DMS79 treated with DMSO at 0.1 percent for 48 hours (cell line): ENCODE results near the gene CADM3.

Experiments used
- DNase-seq: peaks from one replicate; lab custom pipeline; 2025; lab: John Stamatoyannopoulos, UW

CADM3 gene

DNA sequence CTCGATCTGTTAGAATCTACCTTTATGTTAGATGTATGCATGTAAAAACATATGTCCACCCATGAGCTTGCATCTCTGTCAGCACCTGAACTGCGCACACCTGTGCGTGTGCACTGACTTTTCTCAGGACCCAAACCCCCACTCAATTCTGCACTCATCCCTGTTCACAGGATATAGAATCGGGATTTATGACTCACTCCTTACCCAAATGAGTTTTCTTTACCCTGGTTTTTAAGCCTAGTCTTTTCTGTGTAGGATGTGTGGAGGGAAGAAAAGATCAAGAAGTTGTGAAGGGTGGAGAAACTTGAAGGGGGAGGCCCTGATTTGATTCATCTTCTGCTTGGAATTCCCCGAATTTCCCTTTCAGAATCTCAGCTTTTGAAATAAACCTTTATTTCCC is 35.7 kb downstream of the CADM3 start:
- no peak for DNase-seq

DNA sequence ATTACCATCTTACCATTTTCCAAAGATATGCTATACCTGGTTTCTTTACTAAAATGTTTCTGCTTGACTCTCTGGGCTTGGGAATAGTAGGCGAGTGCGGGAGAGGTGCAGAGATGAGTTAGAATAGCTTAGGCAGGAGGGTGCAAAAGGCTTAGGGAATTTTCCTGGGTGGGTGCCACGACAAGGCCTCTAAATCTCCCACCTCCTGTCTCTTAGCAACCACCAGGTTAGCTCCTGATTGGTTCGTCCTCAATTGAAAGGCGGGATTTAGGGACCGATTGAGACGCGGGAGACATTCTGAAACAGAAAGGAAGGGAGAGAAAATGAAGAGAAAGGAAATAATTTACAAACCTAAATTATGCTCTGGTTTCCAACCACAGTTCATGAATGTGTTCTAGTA is 36.4 kb downstream of the CADM3 start:
- no peak for DNase-seq

DNA sequence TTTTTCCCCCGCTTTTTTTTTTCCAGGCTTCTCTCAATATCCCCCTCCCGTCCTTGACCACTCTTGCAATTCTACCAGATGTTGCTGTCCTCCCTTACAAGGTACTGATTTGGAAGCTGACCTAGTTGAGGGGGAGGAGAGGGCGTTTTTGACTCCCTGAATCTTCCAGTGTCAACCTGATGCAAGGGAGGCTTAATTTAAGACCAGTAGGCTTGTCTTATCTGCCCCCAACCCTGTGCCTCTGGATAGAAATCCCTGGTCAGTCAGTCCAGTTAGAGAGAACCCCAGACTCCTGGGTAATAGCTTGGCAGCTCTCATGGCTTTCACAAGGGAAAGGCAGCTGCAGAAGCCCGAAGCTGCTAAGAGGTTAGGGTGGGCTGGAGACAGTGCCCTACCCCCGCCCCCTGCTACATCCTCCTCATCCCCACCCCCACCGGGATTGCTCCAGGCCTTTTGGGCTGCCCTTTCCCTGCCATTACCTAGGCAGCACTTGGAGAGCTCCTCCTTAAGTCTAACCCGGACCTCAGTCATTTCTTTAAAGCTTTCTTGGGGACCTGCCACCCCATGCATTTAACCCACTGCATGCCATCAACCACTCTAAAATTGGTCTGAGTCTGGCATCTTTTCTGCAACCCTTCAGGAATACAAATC is 36.9 kb downstream of the CADM3 start:
- DNase-seq = no peak

DNA sequence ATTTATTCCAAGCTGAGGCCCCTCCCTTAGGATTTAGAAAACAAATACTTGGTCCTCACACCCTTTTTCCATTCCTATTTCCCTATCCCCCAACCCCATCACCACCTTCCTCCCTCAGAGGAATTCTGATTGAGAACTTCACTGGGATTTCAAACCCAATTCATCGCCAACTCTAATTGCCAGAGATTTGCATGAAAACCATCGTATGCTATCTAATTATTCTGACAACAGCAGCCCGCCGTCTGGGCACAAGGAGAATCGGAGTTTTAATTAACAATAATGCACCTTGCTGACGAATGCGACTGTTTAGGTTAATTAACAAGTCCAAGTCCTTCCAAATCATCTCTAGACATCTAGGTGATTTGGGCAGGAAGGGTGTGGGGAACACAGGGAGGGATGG is 37.6 kb downstream of the CADM3 start:
- no peak for DNase-seq

DNA sequence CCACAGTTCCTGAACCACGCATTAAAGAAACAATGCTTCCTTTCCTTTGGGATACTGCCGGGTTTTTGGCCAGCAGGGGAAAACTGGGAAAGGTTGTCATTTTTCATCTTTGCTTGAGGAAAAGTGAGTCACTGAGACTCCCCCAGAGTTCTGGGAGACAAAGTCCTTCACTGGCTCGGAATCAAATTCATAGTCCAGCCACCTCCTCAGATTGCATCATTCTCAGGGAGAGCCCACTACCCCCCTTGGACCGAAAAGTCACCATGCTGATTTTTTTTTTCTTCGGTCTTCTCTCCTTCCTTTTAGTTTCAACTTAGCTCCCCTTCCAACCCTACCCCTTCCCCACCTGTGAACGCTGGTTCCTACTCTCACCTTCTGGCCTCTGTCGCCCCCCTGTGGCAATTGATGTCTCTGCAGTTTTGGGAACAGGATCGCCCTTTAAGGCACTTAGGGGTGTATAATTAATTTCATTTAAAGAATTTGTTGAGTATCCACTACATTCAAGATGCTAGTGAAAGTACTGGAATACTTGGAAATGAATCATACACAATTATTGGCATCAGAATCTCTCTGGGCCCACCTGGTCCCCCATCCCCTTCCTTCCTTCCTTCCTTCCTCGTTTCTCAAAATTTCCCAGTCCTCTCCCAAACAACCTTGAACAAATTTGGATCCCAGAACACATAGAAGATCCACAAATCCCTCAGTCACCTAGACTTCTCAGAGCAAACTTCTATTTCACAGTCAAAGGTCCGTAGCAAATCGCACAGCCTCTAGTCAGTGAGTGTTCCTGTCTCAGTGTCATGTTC is 40.1 kb downstream of the CADM3 start:
- DNase-seq = peak; percentile 50

DNA sequence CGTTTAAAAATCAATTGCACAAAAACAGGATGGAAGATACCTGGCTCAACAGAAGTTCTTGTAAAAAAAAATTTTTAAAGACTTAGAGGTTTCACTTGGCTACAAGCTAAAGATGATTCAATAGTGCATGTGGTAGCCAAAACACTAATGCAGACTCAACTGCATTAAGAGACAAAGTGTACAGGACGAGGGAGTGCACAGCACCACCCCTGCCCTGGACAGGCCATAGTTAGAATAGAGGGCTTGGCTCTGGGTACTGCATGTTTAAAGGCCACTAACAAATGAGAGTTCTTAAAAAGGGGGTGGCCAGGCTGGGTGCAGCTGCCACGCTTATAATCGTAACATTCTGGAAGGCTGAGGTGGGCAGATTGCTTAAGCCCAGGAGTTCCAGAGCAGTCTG is 41.2 kb downstream of the CADM3 start:
- no peak for DNase-seq

DNA sequence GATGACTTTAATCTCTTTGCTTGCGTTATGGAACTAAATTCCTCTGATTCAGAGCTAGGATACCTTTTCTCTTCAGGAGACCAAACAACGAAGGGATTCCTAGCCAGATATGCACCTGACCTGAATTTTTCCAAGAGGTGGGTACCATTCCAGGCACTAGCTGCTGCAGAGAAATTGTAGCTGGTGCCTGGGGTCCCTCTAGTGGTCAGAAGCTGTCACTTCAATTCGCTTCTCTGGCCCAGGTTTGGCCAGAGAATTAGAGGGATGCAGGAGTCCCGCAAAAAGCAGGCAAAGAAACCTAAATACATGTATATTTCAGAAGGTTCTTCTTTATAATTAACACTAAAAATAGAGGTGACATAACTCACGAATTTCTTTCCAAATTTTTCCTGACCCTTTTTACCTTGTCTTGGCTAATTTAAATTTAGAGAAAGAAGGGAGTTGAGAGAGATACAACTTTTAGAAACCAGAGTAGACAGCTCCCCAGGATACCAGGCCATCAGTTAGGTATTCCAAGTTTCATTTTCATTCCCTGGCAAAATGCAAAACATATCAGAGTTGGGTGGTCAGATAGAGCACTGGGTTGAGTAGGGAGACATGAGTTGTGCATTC is 42.8 kb downstream of the CADM3 start:
- peak; percentile 64 for DNase-seq

DNA sequence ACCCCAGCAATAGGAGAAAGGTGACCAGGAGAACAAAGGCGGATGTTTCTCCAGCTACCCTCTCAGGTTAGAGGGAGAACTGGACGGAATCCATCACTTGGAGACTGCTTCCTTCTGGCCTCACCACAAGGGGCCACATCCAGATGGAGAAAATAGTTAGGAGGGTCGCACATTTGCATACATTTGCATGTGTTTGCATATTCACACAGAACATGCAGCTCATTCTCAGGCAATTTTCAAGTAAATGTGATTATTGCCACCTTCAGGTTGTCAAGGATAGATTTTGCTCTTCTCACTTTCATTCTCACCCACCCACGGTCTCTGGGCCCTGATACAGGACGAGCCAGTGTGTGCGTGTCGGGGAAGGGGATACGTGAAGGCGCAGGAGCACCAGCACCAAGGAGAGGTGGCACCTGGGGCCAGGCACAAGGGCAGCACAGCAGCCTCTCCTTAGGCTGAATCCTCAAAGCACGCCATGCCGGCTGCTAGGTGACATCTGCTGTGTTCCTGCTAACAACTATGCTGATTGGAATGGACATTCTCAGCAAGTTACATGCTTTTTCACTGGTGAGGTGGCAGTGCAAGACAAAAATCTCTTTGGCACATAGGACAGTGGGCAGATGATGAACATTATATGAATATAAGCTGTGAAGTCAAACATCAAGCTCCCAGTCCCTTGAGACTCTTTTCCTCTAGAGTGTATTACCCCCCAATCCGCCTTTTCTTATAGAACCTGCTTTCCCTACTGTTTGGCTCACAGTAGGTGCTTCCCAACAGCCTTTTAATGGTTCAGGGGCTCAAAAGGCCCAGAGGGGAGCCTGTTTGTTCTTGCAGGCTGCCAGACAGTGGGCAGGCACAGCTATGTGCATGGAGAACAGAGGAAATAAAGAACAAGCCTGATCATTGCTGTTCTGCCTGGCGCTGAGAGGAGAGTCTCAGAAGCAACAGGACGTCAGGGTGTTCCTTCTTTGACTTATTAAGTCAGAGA is 47.5 kb downstream of the CADM3 start:
- DNase-seq = no peak

DNA sequence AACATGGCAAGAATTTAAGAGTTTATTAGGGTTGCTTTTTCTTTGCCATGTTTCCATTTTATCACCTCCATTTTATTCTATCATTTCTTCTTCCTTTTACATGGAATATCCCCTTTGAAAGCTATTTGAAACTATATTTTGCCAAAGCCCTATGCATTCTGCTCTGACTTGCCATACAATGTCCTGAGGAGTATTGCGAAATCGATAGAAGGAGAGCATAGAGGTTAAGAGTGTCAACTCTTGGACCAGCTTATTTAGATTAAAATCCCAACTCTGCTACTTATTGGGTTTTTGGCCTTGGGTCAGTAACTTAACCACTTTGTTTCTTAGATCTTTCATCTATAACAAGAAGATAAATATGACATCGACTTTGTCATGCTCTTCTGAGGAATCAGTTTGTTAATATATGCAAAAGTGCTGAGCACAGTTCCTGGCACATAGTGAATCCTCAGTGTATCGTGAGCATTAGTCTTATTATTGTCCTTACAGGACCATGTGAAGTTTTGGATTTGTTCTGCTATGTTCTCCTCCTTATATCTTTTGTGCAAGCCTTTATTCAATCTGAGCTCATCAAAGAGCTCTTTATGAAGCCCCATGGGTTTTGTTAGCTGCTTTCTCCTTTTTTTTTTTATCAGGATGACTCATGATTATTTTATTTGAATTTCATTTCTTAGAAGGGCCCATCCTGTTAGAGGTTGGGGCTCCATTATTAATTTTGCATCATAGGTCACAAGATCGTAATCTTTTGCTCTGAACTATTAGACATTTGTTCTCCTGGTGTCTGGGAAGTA is 50.9 kb downstream of the CADM3 start:
- no peak for DNase-seq

DNA sequence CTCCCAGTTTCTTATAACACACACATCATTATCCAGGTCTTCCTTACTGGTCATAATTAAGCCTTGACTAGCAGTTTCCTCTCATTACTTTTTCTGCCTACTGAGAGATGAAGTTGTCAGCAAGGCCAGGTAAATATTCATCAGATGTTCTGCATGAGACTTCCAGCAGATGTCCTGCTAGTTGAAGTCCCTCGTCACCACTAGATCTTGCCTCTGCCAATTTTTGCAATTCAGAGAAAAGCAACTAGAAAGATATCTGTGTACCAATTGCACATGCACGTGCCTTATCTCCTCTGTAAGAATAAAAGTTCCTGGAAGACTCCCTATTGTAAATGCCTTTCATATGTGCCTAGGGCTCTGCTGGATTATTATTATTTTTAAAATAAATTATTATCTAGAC is 51.6 kb downstream of the CADM3 start:
- no peak for DNase-seq

DNA sequence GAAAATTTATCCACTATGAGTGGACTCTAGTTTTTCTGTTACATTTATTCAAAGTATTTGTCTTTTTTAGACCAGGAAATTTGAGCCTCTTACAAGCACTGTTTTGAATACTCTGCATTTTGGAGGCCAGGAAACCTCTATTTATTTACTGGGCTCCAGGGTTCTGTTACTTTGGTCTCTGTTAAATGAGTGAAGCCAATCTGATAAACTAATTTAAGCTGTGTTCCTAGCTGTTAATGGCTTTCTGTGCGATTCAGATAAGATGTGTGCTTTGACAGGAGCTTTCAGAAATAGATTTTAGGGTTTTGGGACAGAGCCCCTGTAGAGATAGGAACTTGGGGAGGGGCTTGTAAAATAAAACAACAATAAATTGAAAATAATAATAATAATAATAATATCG is 57.1 kb downstream of the CADM3 start:
- no peak for DNase-seq

DNA sequence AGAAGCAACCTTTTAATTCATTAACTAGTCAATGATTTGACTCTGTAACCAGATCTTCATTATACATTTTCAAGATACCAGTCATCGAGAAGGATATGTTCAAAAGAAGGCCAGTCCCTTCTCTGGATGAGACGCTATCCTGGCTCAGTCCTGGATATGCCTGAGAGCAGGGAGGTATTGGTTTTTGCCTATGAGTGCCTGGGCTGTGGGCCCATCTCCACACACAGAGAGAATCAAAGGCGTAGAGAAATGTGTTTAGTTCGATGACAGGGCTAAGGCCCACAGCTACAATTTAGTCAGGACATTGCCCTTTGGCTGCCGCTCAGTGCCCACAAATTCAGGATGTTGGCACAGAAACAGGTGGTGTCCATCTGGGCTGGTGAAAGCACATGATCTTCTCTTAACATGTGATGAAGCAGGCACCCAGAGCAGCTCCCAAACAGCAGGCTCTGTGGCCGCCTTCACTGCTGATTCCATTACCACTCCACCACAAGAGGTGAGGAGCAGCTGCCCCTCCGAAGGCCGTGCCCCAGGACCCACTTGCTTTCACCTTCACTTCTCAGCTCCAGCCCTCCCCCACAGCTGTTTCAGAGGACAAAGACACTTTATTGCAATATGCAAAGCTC is 58.0 kb downstream of the CADM3 start:
- no peak for DNase-seq

DNA sequence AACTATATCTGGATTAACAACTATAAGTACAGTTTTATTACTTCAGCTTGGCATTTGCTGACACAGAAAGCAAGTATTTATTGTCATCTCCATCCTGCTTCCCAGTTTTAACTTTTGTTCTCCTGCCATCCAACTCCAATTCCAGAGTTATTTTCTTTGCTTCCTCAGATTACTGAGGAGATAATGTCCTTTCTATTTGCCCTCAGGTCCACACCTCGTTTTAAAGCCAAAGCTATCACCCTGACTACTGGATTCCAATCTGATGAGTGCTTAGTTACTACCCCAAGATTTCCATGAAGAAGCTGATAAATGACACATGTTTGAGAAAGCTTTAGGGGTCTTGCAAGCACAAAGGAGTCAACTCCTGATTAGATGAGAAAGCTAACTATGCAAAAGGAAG is 58.5 kb downstream of the CADM3 start:
- DNase-seq = no peak

DNA sequence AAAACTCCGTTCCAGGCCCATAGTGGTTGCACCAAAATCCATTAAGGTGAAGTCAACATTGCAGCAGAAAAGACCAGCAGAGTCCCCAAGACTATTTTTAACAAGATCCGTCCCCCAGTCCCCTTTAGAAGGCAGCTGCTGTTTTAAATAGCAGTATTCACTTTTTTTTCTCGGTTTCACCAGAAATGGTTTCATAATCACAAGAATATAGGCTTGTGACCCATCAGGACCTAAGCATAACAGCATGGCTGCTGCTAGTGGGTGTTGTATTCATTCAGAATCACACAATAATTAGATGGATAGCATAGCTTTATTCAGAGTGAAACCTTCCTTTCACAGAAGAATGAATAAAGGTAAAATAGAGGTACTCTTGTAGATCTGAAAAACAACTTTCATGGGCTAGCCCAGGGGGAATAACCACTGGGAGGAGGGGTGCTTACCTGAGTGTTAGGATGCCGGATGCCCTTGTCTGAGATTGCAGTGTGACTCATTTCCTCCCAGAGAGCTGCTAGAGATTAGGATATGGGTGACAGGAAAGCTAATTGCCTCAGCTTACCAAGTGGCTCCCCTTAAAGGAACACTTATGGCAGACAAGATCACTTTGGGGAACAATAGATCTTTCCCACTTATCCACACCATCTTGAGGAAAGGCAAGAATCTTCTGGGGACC is 68.3 kb downstream of the CADM3 start:
- no peak for DNase-seq

DNA sequence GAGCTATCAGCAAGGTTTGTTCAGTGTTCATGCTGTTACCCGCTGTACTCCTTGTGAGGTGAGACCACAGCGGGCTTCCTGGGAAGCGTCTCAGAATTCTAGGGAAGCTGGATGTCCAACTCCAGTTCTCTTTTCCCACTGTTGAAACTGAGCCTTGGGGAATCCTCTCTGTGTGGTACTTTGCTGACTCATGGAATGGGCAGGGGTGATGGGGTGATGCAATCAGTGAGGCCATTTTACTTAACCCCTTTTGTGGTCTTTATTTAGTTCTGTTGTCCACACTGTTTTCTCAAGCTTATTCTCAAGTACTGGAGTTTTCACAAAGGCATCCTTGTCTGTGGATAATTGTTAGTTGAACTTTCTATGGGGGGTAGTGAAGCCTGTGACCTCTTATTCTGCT is 75.9 kb downstream of the CADM3 start:
- no peak for DNase-seq

DNA sequence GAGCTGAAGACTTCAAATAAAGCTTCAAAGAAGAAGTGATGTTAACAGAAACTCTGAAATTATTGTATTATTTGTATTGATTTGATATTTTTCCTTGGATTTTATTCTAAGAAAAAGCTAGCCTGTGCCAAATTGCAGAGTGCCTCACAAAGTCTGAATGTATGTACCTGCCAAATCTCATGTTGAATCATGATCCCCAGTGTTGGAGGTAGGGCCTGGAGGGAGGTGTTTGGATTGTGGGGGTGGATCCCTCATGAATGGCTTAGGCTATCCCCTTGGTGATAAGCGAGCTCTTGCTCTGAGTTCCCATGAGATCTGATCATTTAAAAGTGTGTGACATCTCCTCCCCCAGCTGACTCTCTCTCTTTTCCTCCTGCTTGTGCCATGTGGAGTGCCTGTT is 76.9 kb downstream of the CADM3 start:
- no peak for DNase-seq

DNA sequence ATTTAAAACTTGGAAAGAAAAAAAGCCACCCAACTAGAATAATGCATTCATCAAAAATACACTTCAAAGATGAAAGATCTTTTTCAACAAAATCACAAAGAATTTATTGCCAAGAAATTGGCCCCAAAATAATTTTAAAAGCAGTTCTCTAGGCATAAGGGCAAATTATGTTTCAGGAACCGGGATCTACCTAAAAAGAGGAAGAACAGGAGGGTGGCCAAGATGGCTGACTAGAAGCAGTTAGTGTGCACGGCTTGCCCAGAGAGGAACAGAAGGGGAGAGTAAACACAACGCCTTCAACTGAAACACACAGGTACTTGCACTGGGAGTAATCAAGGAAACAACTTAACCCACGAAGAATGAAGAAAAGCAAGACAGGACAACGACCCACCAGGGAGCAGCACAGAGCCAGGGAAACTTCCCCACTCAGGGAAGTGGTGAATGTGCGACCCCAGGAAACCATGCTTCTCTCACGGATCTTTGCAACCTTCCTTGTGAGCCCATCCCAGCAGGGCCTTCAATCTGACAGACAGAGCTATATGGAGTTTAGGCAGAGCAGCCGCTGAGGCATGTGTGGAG is 79.3 kb downstream of the CADM3 start:
- DNase-seq = no peak
